B cell (primary cell): ENCODE data around the gene MOB3C. TPM values are rescaled to one million over a fixed set of nuclear protein-coding genes. Genes with fewer than 3 reads are reported as not detected.

Experiments
- ATAC-seq: fragments of 200-7000 bp; cut with Tn5 transposase; one replicate; pipeline ENCODE4 v1.10.0; 2021; ENCODE audit warnings: low read depth, mild to moderate bottlenecking, moderate number of reproducible peaks, moderate library complexity
- CTCF ChIA-PET: fragments of 350-600 bp; sonication (Branson Sonifier 250); formaldehyde crosslinking; loops from one replicate; lab custom pipeline; 2021; ENCODE audit warnings: antibody characterized with exemption, inconsistent platforms; lab: Charles Lee
- POLR2A ChIA-PET: fragments of 350-600 bp; sonication (Branson Sonifier 250); formaldehyde crosslinking; loops from one replicate; lab custom pipeline; 2021; ENCODE audit warnings: antibody characterized with exemption; lab: Charles Lee
- DNase-seq: peaks from one replicate; pipeline ENCODE4 v3.0.0; 2013
- H2AFZ ChIP-seq: 2 replicates; pipeline ENCODE4 v1.6.1; 2012; ENCODE audit warnings: mild to moderate bottlenecking, low read depth, low read length; ENCODE audit not compliant: insufficient read depth, poor library complexity, severe bottlenecking
- H3K27ac ChIP-seq, 2 donors: 1 replicate in 1 of 2; 2 replicates in 1 of 2; pipeline ENCODE4 v1.5.1; 2012 to 2013; ENCODE audit warnings: low read length in 2 of 2, mild to moderate bottlenecking in 2 of 2, moderate library complexity in 1 of 2
- H3K27me3 ChIP-seq, 4 experiments: fragments of 200-600 bp in 1 of 4; sonication (generic) in 1 of 4; replicated peaks in 1 of 4; 1 replicate in 2 of 4; 2 replicates in 2 of 4; pipeline versions ENCODE4 v1.6.1 to v1.7.0; 2013 to 2016; ENCODE audit warnings: low read length in 3 of 4, mild to moderate bottlenecking in 2 of 4, mixed read lengths in 1 of 4, moderate library complexity in 1 of 4; ENCODE audit not compliant: insufficient read depth in 4 of 4, control insufficient read depth in 3 of 4; ENCODE audit errors: control extremely low read depth in 1 of 4
- H3K36me3 ChIP-seq, 2 experiments: replicated peaks in 1 of 2; 1 replicate in 1 of 2; 2 replicates in 1 of 2; pipeline versions ENCODE4 v1.6.1 to v1.7.1; 2013; ENCODE audit warnings: low read length in 1 of 2; ENCODE audit not compliant: insufficient read depth in 2 of 2, control insufficient read depth in 1 of 2; ENCODE audit errors: control extremely low read depth in 1 of 2, extremely low read depth in 1 of 2
- H3K4me1 ChIP-seq, 2 donors: fragments of 200-600 bp in 1 of 2; sonication (generic) in 1 of 2; 1 replicate in 1 of 2; 2 replicates in 1 of 2; pipeline versions ENCODE4 v1.5.1 to v1.6.1; 2013 to 2017; ENCODE audit warnings: low read length in 2 of 2; ENCODE audit not compliant: control insufficient read depth in 2 of 2, insufficient read depth in 2 of 2
- H3K4me2 ChIP-seq: replicated peaks from 2 replicates; pipeline ENCODE3; 2012; ENCODE audit warnings: mild to moderate bottlenecking, low read depth, low read length; ENCODE audit not compliant: poor library complexity, severe bottlenecking
- H3K4me3 ChIP-seq, 5 experiments: fragments of 200-600 bp in 1 of 5; sonication (generic) in 1 of 5; 1 replicate in 3 of 5; 2 replicates in 2 of 5; pipeline versions ENCODE4 v1.5.1 to v1.7.0; 2011 to 2016; ENCODE audit warnings: low read length in 4 of 5, mild to moderate bottlenecking in 4 of 5, low read depth in 2 of 5, control low read depth in 1 of 5, moderate library complexity in 1 of 5; ENCODE audit not compliant: insufficient read depth in 1 of 5; ENCODE audit errors: control extremely low read depth in 1 of 5, extremely low read depth in 1 of 5
- H3K79me2 ChIP-seq: fragments of 200-600 bp; sonication (generic); one replicate; pipeline ENCODE4 v1.6.0; 2016; ENCODE audit warnings: low read length; ENCODE audit not compliant: control insufficient read depth, insufficient read depth
- H3K9ac ChIP-seq: fragments of 200-600 bp; sonication (generic); 2 replicates; pipeline ENCODE4 v1.6.1; 2017; ENCODE audit warnings: mild to moderate bottlenecking, low read length, moderate library complexity
- H3K9me3 ChIP-seq, 3 donors: one replicate each; pipeline versions ENCODE4 v1.6.1 to v1.7.1; 2013; ENCODE audit warnings: low read length in 2 of 3; ENCODE audit not compliant: control insufficient read depth in 2 of 3, insufficient read depth in 1 of 3; ENCODE audit errors: control extremely low read depth in 1 of 3
- H4K20me1 ChIP-seq: 2 replicates; pipeline ENCODE4 v1.6.0; 2012; ENCODE audit warnings: mild to moderate bottlenecking, low read length; ENCODE audit not compliant: insufficient read depth, control insufficient read depth, poor library complexity, severe bottlenecking
- H3K27ac Mint-ChIP-seq: one replicate; pipeline ENCODE4 v1.8.0; 2021; ENCODE audit warnings: mixed read lengths
- H3K27me3 Mint-ChIP-seq: one replicate; pipeline ENCODE4 v1.8.0; 2021; ENCODE audit warnings: mixed read lengths
- H3K4me1 Mint-ChIP-seq: one replicate; pipeline ENCODE4 v1.8.0; 2021; ENCODE audit warnings: mixed read lengths
- H3K4me3 Mint-ChIP-seq: one replicate; pipeline ENCODE4 v1.8.0; 2021; ENCODE audit warnings: mixed read lengths
- H3K9me3 Mint-ChIP-seq: one replicate; pipeline ENCODE4 v1.8.0; 2022; ENCODE audit warnings: mixed read lengths; ENCODE audit not compliant: insufficient read depth
- CTCF ChIP-seq: fragments of 200-600 bp; IDR thresholded peaks from one replicate; pipeline ENCODE4 v1.8.0; 2022; ENCODE audit warnings: antibody characterized with exemption, mild to moderate bottlenecking
- EZH2 ChIP-seq: IDR thresholded peaks from 2 replicates; pipeline ENCODE4 v1.6.1; 2012; ENCODE audit warnings: borderline replicate concordance, low read depth, mild to moderate bottlenecking, moderate library complexity, low read length; ENCODE audit not compliant: insufficient read depth, poor library complexity, severe bottlenecking
- WGBS: methylation state at CpG from one replicate; pipeline ENCODE4 v1.1.5; 2013; ENCODE audit warnings: missing lambda C conversion rate; ENCODE audit not compliant: insufficient coverage; 5-methylcytosine and 5-hydroxymethylcytosine counted together
- intact Hi-C: fragments of 100-400 bp; cut with micrococcal nuclease; formaldehyde crosslinking; loops from one replicate; pipeline ENCODE4 v1.10.0; 2022
- polyA plus RNA-seq: library from polyadenylated mRNA; depleted of rRNA; stranded (reverse); fragments of >200 nt; gene quantifications from 2 replicates; pipeline ENCODE4 v1.2.3, GENCODE V29; 2012
- total RNA-seq, 2 donors: library from RNA; stranded (reverse); fragments of 120-200 nt in 1 of 2; gene quantifications; 1 replicate in 1 of 2; 2 replicates in 1 of 2; pipeline versions ENCODE4 v1.2.3 to v1.2.4, GENCODE V29; 2013 to 2022

The MOB3C gene
- total and polyA plus RNA-seq, 2 donors (not counting 1 experiment from before 2014, with no cell fraction given), result 18.9 to 19.2 TPM

- Mint-ChIP-seq H3K27me3 (no peaks in the 10 kb centered on the region), H3K4me1 (no peaks in the 10 kb centered on the region), H3K9me3 (peaks cover 5% of the 10 kb centered on the region), H3K27ac (no peak overlapping the region), H3K4me3 (no peak overlapping the region)
- H3K27me3 ChIP-seq, result no peaks in the 10 kb centered on the region
- DNase-seq (no peak), ATAC-seq (no peak)
- H3K9me3 ChIP-seq, result peaks cover 0 to 4% (median 4%) of the 10 kb centered on the region in 3 donors
- H3K79me2 ChIP-seq, result no peaks in the 10 kb centered on the region
- intact Hi-C loops, result no loop called here
- no peak for TF ChIP-seq EZH2
- no peak for TF ChIP-seq CTCF
- H2AFZ ChIP-seq, result no peak overlapping the region
- POLR2A ChIA-PET, result no interaction called here
- H3K4me1 ChIP-seq, result no peaks in the 10 kb centered on the region
- no peak overlapping the region for H3K27ac ChIP-seq
- WGBS, result no CpG with 5 or more reads among the region's 1 CpG
- H3K9ac ChIP-seq, result no peak overlapping the region
- H3K4me3 ChIP-seq, result no peak overlapping the region
- H4K20me1 ChIP-seq, result no peaks in the 10 kb centered on the region
- no peak overlapping the region for H3K4me2 ChIP-seq
- CTCF ChIA-PET, result interaction anchor here (1.3 kb wide), 1 partner anchor 12 kb away, joined by 3 read pairs; no protein-coding TSS in a partner anchor
- peaks cover 0 to 23% of the 10 kb centered on the region in 2 experiments for H3K36me3 ChIP-seq
Measured at GRCh38 chr1:46646331-46646730, 29.7 kb upstream of the MOB3C start.

DNA sequence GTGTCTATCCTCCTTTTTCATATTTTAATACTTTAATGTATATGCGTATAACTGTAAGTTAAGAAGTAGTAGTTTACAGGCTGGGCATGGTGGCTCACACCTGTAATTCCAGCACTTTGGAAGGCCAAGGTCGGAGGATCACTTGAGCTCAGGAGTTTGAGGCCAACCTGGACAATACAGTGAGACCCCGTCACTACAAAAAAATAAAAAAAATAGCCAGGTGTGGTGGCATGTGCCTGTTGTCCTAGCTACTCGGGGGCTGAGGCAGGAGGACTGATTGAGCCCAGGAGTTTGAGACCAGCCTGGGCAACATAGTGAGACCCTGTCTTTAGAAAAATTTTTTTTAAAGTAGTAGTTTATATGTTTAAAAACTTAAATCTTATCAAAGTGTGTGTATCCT, 29.2 kb upstream of the MOB3C start:
- H3K27ac ChIP-seq, result no peak overlapping the region
- no peak overlapping the region for H3K4me3 Mint-ChIP-seq
- CTCF ChIA-PET, result interaction anchor here (1.3 kb wide), 1 partner anchor 11 kb away, joined by 3 read pairs; no protein-coding TSS in a partner anchor

More for the DNA sequence above, 29.2 kb upstream of the MOB3C start:
- Histone ChIP-seq H3K4me2 (no peak overlapping the region), H3K36me3 (peaks cover 0 to 23% of the 10 kb centered on the region in 2 experiments), H2AFZ (no peak overlapping the region), H3K9ac (no peak overlapping the region), H4K20me1 (no peaks in the 10 kb centered on the region), H3K4me1 (no peaks in the 10 kb centered on the region), H3K27me3 (no peaks in the 10 kb centered on the region), H3K79me2 (no peaks in the 10 kb centered on the region), H3K9me3 (peaks cover 0 to 4% (median 4%) of the 10 kb centered on the region in 3 donors), H3K4me3 (no peak overlapping the region)
- Mint-ChIP-seq H3K27ac (no peak overlapping the region), H3K4me1 (no peaks in the 10 kb centered on the region), H3K9me3 (peaks cover 5% of the 10 kb centered on the region), H3K27me3 (no peaks in the 10 kb centered on the region)
- no peak for TF ChIP-seq CTCF
- TF ChIP-seq EZH2, result no peak
- ATAC-seq (no peak), DNase-seq (no peak)
- 100% methylated on average over 2 of the region's 4 CpGs for WGBS
- POLR2A ChIA-PET, result no interaction called here
- intact Hi-C loops, result no loop called here
